GM23338 (cell line): ENCODE results near the gene STAT5B. TPM values are rescaled to one million over a fixed set of nuclear protein-coding genes. Genes with fewer than 3 reads are reported as not detected.

Source experiments
- ATAC-seq: fragments of 200-7000 bp; cut with Tn5 transposase; 3 replicates; pipeline ENCODE4 v1.9.1; 2020
- DNase-seq: peaks from one replicate; pipeline ENCODE4 v3.0.0-alpha.2; 2015; ENCODE audit warnings: low spot score
- H2AFZ ChIP-seq: fragments of 200-600 bp; sonication (generic); 2 replicates; pipeline ENCODE4 v1.8.0; 2016; ENCODE audit warnings: antibody characterized with exemption, mild to moderate bottlenecking, moderate library complexity
- H3F3A ChIP-seq: fragments of 200-600 bp; sonication (generic); replicated peaks from 2 replicates; pipeline ENCODE4 v1.8.0; 2017; ENCODE audit warnings: antibody characterized with exemption, mixed run types, low read depth
- H3K27ac ChIP-seq: fragments of 200-600 bp; sonication (generic); 2 replicates; pipeline ENCODE4 v1.6.1; 2016; ENCODE audit warnings: low read depth
- H3K27me3 ChIP-seq: fragments of 200-600 bp; sonication (generic); 2 replicates; pipeline ENCODE4 v1.8.0; 2016; ENCODE audit warnings: mild to moderate bottlenecking, mixed run types, moderate library complexity; ENCODE audit not compliant: insufficient read depth
- H3K36me3 ChIP-seq: fragments of 200-600 bp; sonication (generic); 2 replicates; pipeline ENCODE4 v1.8.0; 2016; ENCODE audit warnings: mild to moderate bottlenecking; ENCODE audit not compliant: insufficient read depth
- H3K4me1 ChIP-seq: fragments of 200-600 bp; sonication (generic); 2 replicates; pipeline ENCODE4 v1.8.0; 2016; ENCODE audit warnings: mild to moderate bottlenecking, moderate library complexity; ENCODE audit not compliant: insufficient read depth
- H3K4me2 ChIP-seq: fragments of 200-600 bp; sonication (generic); 2 replicates; pipeline ENCODE4 v1.7.1; 2017; ENCODE audit warnings: mixed run types
- H3K4me3 ChIP-seq: fragments of 200-600 bp; sonication (generic); 2 replicates; pipeline ENCODE4 v1.6.1; 2016; ENCODE audit warnings: mixed run types
- H3K79me2 ChIP-seq: fragments of 200-600 bp; sonication (generic); replicated peaks from 2 replicates; pipeline ENCODE4 v1.8.0; 2017; ENCODE audit warnings: mild to moderate bottlenecking; ENCODE audit not compliant: insufficient read depth
- H3K9me2 ChIP-seq: fragments of 200-600 bp; sonication (generic); 2 replicates; pipeline ENCODE4 v1.8.0; 2017; ENCODE audit not compliant: insufficient read depth
- H4K20me1 ChIP-seq: fragments of 200-600 bp; sonication (generic); replicated peaks from 2 replicates; pipeline ENCODE4 v1.8.0; 2017; ENCODE audit warnings: mild to moderate bottlenecking; ENCODE audit not compliant: insufficient read depth
- H3K27ac Mint-ChIP-seq: 2 replicates; pipeline ENCODE4 v1.8.0; 2020; ENCODE audit warnings: inconsistent platforms, mild to moderate bottlenecking, moderate library complexity, mixed read lengths
- H3K27me3 Mint-ChIP-seq: 3 replicates; pipeline ENCODE4 v1.8.0; 2022; ENCODE audit warnings: low read depth, mild to moderate bottlenecking, moderate library complexity, mixed read lengths, inconsistent platforms; ENCODE audit not compliant: insufficient read depth, poor library complexity
- H3K36me3 Mint-ChIP-seq: 3 replicates; pipeline ENCODE4 v1.8.0; 2021; ENCODE audit warnings: low read depth, mild to moderate bottlenecking, inconsistent platforms, moderate library complexity, mixed read lengths
- H3K4me1 Mint-ChIP-seq: 3 replicates; pipeline ENCODE4 v1.8.0; 2020; ENCODE audit warnings: mild to moderate bottlenecking, inconsistent platforms, mixed read lengths
- H3K4me3 Mint-ChIP-seq: 3 replicates; pipeline ENCODE4 v1.8.0; 2021; ENCODE audit warnings: moderate library complexity, mild to moderate bottlenecking, inconsistent platforms, mixed read lengths
- H3K9me3 Mint-ChIP-seq: 3 replicates; pipeline ENCODE4 v1.8.0; 2020; ENCODE audit warnings: moderate library complexity, mild to moderate bottlenecking, inconsistent platforms, mixed read lengths
- CREB1 ChIP-seq: fragments of 250-450 bp; sonication (Bioruptor Pico); IDR thresholded peaks from 2 replicates; pipeline ENCODE4 v1.5.0; 2020; ENCODE audit warnings: low read depth, mild to moderate bottlenecking, moderate library complexity
- EZH2 ChIP-seq: fragments of 200-600 bp; sonication (generic); IDR thresholded peaks from one replicate; pipeline ENCODE4 v1.8.0; 2017; ENCODE audit warnings: antibody characterized with exemption, mild to moderate bottlenecking, low read depth; ENCODE audit not compliant: unreplicated experiment
- EZH2phosphoT487 ChIP-seq: fragments of 200-600 bp; sonication (generic); IDR thresholded peaks from one replicate; pipeline ENCODE4 v1.8.1; 2018; ENCODE audit warnings: antibody characterized with exemption; ENCODE audit not compliant: unreplicated experiment
- NANOG ChIP-seq: IDR thresholded peaks from 2 replicates; pipeline ENCODE4 v1.6.1; 2016; ENCODE audit warnings: antibody characterized with exemption, borderline replicate concordance
- POLR2AphosphoS5 ChIP-seq: IDR thresholded peaks from 2 replicates; pipeline ENCODE4 v1.6.1; 2016; ENCODE audit warnings: antibody characterized with exemption, low read depth
- STAT1 ChIP-seq: IDR thresholded peaks from one replicate; pipeline ENCODE4 v1.6.1; 2016; ENCODE audit warnings: antibody characterized with exemption; ENCODE audit not compliant: unreplicated experiment
- ZNF114 ChIP-seq: fragments of 250-450 bp; sonication (Bioruptor Pico); IDR thresholded peaks from 2 replicates; pipeline ENCODE4 v1.5.0; 2020; ENCODE audit warnings: mild to moderate bottlenecking, moderate library complexity
- ZNF331 ChIP-seq: fragments of 250-450 bp; sonication (Bioruptor Pico); IDR thresholded peaks from 2 replicates; pipeline ENCODE4 v1.5.0; 2020; ENCODE audit warnings: low read depth, mild to moderate bottlenecking, moderate library complexity
- polyA plus RNA-seq: library from polyadenylated mRNA; unstranded; fragments of >200 nt; fragmentation: Nextera tagmentation; extraction: Ambion mirVana; gene quantifications from 2 replicates; pipeline ENCODE4 v1.2.1, GENCODE V29; 2016
- total RNA-seq: library from RNA; depleted of rRNA; stranded (reverse); fragments of >200 nt; shearing (Covaris generic); gene quantifications from 2 replicates; pipeline ENCODE4 v1.2.3, GENCODE V29; 2014
- TF ChIP-seq, protein P1 (sequence below), 2 experiments: fragments of 200-600 bp in 1 of 2; sonication (generic) in 1 of 2; conservative IDR thresholded peaks; 2 replicates each; pipeline versions ENCODE4 v1.5.1 to v1.6.1; 2016 to 2017; ENCODE audit warnings: antibody characterized with exemption in 2 of 2, low read depth in 2 of 2, mild to moderate bottlenecking in 2 of 2, moderate library complexity in 1 of 2
- TF ChIP-seq, protein P2 (sequence below): IDR thresholded peaks from 2 replicates; pipeline ENCODE4 v1.6.1; 2016; ENCODE audit warnings: antibody characterized with exemption
- TF ChIP-seq, protein P3 (sequence below): IDR thresholded peaks from one replicate; pipeline ENCODE4 v1.6.1; 2018; ENCODE audit warnings: antibody characterized with exemption; ENCODE audit not compliant: unreplicated experiment

The STAT5B gene
- total and polyA plus RNA-seq, 2 experiments from 2014 or later: 13.9 to 60.5 TPM

DNA sequence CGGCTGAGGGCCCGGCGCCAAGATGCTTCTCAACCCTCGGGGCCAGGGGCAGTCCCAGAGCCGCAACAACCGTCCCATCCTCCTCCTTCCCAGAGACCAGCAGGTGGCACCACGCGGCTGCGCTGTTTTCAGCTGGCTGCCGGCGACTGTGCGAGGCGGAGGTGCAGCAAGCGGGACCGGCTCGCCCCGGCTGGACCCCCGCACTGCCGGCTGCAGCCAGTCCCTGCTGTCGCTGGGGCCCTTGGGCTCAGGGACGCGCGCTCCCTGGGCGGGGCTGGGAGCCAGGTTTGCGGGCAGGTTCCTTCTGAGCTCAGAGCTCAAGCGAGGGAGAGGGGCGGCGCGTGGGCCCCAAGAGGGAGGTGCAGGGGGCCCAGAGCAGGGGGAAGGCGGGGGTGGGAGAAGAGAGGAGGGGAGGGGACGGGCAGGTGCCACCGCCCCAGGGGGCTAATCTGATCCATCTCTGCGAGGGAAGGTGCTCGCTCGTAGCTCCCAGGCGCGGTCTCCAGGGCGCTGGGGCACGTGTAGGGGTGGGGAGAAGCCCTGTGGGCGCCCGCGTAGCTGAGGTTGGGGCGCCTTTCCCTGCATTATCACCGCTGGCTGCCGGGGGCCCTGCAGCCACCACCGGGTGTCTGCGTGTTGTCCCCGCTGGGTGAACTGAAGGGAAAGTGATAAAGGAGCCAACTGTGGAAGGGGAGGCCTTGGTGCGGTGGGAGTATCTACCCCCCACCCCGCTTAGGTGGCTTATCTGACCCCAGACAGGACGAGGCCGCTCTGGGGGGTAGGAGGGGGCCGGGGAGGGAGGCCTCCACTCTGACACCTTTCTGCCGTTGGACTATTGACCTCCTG lies 36.3 kb upstream of the STAT5B start:
- peaks cover 44% of the 10 kb centered on the region for H3K4me1 Mint-ChIP-seq
- H3K27me3 Mint-ChIP-seq: peaks cover 11% of the 10 kb centered on the region

DNA sequence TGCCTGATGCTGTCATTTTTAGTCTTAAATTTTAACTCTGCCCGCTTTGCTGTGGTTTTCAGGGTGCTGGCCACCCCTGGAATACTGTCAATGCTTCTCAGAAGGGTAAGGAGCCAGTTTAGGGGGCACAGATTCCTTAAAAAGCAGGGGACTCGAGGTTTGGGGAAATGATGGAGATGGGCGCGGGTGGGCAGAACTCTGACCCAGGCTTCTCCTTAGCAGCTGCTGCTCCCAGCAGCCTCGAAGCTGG lies 35.8 kb upstream of the STAT5B start:
- Histone ChIP-seq H3K27ac (peak overlapping the region; percentile 59; the same call in 1 of the 2 replicates), H3K9me2 (no peaks in the 10 kb centered on the region), H3F3A (peaks cover 24% of the 10 kb centered on the region), H3K4me2 (peak overlapping the region; percentile 82), H3K36me3 (peaks cover 13% of the 10 kb centered on the region; the same call in 1 of the 2 replicates), H3K4me1 (peaks cover 23% of the 10 kb centered on the region), H2AFZ (no peak overlapping the region), H3K27me3 (no peaks in the 10 kb centered on the region), H3K4me3 (peak overlapping the region; percentile 56; the same call in 1 of the 2 replicates), H3K79me2 (no peaks in the 10 kb centered on the region), H4K20me1 (no peaks in the 10 kb centered on the region; the same call in 1 of the 2 replicates)
- peaks cover 14% of the 10 kb centered on the region for H3K36me3 Mint-ChIP-seq
- ATAC-seq (no peak), DNase-seq (no peak)
- H3K4me1 Mint-ChIP-seq: peaks cover 44% of the 10 kb centered on the region
- peak overlapping the region; percentile 46 for H3K4me3 Mint-ChIP-seq
- TF ChIP-seq CREB1: no peak
- TF ChIP-seq, protein P1, sequence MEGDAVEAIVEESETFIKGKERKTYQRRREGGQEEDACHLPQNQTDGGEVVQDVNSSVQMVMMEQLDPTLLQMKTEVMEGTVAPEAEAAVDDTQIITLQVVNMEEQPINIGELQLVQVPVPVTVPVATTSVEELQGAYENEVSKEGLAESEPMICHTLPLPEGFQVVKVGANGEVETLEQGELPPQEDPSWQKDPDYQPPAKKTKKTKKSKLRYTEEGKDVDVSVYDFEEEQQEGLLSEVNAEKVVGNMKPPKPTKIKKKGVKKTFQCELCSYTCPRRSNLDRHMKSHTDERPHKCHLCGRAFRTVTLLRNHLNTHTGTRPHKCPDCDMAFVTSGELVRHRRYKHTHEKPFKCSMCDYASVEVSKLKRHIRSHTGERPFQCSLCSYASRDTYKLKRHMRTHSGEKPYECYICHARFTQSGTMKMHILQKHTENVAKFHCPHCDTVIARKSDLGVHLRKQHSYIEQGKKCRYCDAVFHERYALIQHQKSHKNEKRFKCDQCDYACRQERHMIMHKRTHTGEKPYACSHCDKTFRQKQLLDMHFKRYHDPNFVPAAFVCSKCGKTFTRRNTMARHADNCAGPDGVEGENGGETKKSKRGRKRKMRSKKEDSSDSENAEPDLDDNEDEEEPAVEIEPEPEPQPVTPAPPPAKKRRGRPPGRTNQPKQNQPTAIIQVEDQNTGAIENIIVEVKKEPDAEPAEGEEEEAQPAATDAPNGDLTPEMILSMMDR (conservative IDR thresholded peaks at IDR 0.05; ENCODE audit: low read depth in 2 of 2): no peak
- no peak for TF ChIP-seq EZH2phosphoT487
- TF ChIP-seq, protein P2, sequence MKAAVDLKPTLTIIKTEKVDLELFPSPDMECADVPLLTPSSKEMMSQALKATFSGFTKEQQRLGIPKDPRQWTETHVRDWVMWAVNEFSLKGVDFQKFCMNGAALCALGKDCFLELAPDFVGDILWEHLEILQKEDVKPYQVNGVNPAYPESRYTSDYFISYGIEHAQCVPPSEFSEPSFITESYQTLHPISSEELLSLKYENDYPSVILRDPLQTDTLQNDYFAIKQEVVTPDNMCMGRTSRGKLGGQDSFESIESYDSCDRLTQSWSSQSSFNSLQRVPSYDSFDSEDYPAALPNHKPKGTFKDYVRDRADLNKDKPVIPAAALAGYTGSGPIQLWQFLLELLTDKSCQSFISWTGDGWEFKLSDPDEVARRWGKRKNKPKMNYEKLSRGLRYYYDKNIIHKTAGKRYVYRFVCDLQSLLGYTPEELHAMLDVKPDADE: no peak
- no peak for TF ChIP-seq NANOG
- no peak for TF ChIP-seq ZNF331 (CRISPR knock-in tag)
- no peak for TF ChIP-seq STAT1
- TF ChIP-seq EZH2: no peak
- TF ChIP-seq, protein P3, sequence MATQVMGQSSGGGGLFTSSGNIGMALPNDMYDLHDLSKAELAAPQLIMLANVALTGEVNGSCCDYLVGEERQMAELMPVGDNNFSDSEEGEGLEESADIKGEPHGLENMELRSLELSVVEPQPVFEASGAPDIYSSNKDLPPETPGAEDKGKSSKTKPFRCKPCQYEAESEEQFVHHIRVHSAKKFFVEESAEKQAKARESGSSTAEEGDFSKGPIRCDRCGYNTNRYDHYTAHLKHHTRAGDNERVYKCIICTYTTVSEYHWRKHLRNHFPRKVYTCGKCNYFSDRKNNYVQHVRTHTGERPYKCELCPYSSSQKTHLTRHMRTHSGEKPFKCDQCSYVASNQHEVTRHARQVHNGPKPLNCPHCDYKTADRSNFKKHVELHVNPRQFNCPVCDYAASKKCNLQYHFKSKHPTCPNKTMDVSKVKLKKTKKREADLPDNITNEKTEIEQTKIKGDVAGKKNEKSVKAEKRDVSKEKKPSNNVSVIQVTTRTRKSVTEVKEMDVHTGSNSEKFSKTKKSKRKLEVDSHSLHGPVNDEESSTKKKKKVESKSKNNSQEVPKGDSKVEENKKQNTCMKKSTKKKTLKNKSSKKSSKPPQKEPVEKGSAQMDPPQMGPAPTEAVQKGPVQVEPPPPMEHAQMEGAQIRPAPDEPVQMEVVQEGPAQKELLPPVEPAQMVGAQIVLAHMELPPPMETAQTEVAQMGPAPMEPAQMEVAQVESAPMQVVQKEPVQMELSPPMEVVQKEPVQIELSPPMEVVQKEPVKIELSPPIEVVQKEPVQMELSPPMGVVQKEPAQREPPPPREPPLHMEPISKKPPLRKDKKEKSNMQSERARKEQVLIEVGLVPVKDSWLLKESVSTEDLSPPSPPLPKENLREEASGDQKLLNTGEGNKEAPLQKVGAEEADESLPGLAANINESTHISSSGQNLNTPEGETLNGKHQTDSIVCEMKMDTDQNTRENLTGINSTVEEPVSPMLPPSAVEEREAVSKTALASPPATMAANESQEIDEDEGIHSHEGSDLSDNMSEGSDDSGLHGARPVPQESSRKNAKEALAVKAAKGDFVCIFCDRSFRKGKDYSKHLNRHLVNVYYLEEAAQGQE: no peak
- H3K27ac Mint-ChIP-seq: no peak overlapping the region
- H3K27me3 Mint-ChIP-seq: peaks cover 11% of the 10 kb centered on the region
- H3K9me3 Mint-ChIP-seq: no peaks in the 10 kb centered on the region; the same call in 2 of the 3 replicates

More for the DNA sequence above, 36.3 kb upstream of the STAT5B start:
- Histone ChIP-seq H3K4me1 (peaks cover 23% of the 10 kb centered on the region), H4K20me1 (no peaks in the 10 kb centered on the region; the same call in 1 of the 2 replicates), H3K27ac (0 out of 2 replicates have a peak overlapping the region, but pooled peaks have one; percentile 59), H3K9me2 (no peaks in the 10 kb centered on the region), H3K27me3 (no peaks in the 10 kb centered on the region), H3K4me2 (peak overlapping the region; percentile 82), H3K4me3 (peak overlapping the region; percentile 56), H3K79me2 (no peaks in the 10 kb centered on the region), H3F3A (peaks cover 26% of the 10 kb centered on the region), H2AFZ (no peak overlapping the region), H3K36me3 (peaks cover 17% of the 10 kb centered on the region)
- DNase-seq (peak; percentile 95), ATAC-seq (peak; percentile 88)
- TF ChIP-seq CREB1 (0 out of 2 replicates have a peak, but pooled peaks have one; percentile 15), ZNF114 (CRISPR knock-in tag) (no peak), POLR2AphosphoS5 (peak; percentile 51)
- TF ChIP-seq, protein P2: no peak
- TF ChIP-seq, protein P1 (conservative IDR thresholded peaks at IDR 0.05; ENCODE audit: low read depth in 2 of 2): peak; percentile 55 to 89
- peaks cover 18% of the 10 kb centered on the region for H3K36me3 Mint-ChIP-seq
- H3K4me3 Mint-ChIP-seq: peak overlapping the region; percentile 46
- no peak overlapping the region for H3K27ac Mint-ChIP-seq
- H3K9me3 Mint-ChIP-seq: no peaks in the 10 kb centered on the region; the same call in 2 of the 3 replicates
